PC-9 (cell line): ENCODE measurements around the gene ANO9. TPM values are rescaled to one million over a fixed set of nuclear protein-coding genes. Genes with fewer than 3 reads are reported as not detected.
"Not testable (repeated sequence)": the region's sequence is repeated elsewhere in the genome, so short reads cannot be mapped to it uniquely, and the experiment has no call there.

Source experiments
- BruUV-seq: library from RNA; stranded (reverse); fragments of 400-500 nt; replicated peaks from 2 replicates; lab custom pipeline; 2021; lab: Mats Ljungman, UMichigan
- CTCF ChIA-PET: fragments of 300-600 bp; sonication (Branson Sonifier 250); formaldehyde crosslinking; loops from one replicate; lab custom pipeline; 2022; ENCODE audit warnings: antibody characterized with exemption; lab: Charles Lee
- POLR2A ChIA-PET: fragments of 300-600 bp; sonication (Branson Sonifier 250); formaldehyde crosslinking; loops from one replicate; lab custom pipeline; 2022; ENCODE audit warnings: antibody characterized with exemption; ENCODE audit not compliant: unreplicated experiment; lab: Charles Lee
- DNase-seq, 2 experiments: peaks; one replicate each; pipeline versions ENCODE4 v3.0.0 to v3.0.0-alpha.2; 2015 to 2022; ENCODE audit warnings: mixed read lengths in 1 of 2
- H2AFZ ChIP-seq: fragments of 200-600 bp; sonication (generic); 2 replicates; pipeline ENCODE4 v1.8.1; 2017; ENCODE audit warnings: antibody characterized with exemption
- H3F3A ChIP-seq: fragments of 200-600 bp; sonication (generic); 2 replicates; pipeline ENCODE4 v1.8.1; 2017; ENCODE audit warnings: antibody characterized with exemption, mild to moderate bottlenecking, low read depth; ENCODE audit not compliant: insufficient read depth
- H3K27ac ChIP-seq: fragments of 200-600 bp; sonication (generic); 2 replicates; pipeline ENCODE4 v1.6.1; 2016; ENCODE audit warnings: mixed run types
- H3K27me3 ChIP-seq: fragments of 200-600 bp; sonication (generic); 2 replicates; pipeline ENCODE4 v1.6.1; 2016; ENCODE audit warnings: low read depth, mixed run types; ENCODE audit not compliant: insufficient read depth
- H3K36me3 ChIP-seq: fragments of 200-600 bp; sonication (generic); 2 replicates; pipeline ENCODE4 v1.6.1; 2016; ENCODE audit warnings: low read depth, mixed run types
- H3K4me1 ChIP-seq: fragments of 200-600 bp; sonication (generic); replicated peaks from 2 replicates; pipeline ENCODE4 v1.6.1; 2016; ENCODE audit warnings: mixed run types; ENCODE audit not compliant: insufficient read depth
- H3K4me2 ChIP-seq: fragments of 200-600 bp; sonication (generic); 2 replicates; pipeline ENCODE4 v1.6.1; 2017; ENCODE audit warnings: mixed run types
- H3K4me3 ChIP-seq: fragments of 200-600 bp; sonication (generic); 2 replicates; pipeline ENCODE4 v1.6.1; 2016; ENCODE audit warnings: mixed run types
- H3K79me2 ChIP-seq: fragments of 200-600 bp; sonication (generic); 2 replicates; pipeline ENCODE4 v1.6.1; 2017; ENCODE audit warnings: low read depth, mixed run types
- H3K9me2 ChIP-seq: fragments of 200-600 bp; sonication (generic); 2 replicates; pipeline ENCODE4 v1.8.1; 2017; ENCODE audit warnings: mild to moderate bottlenecking; ENCODE audit not compliant: insufficient read depth
- H3K9me3 ChIP-seq: fragments of 200-600 bp; sonication (generic); 2 replicates; pipeline ENCODE4 v1.8.1; 2016; ENCODE audit warnings: low read depth; ENCODE audit not compliant: insufficient read depth
- H4K20me1 ChIP-seq: fragments of 200-600 bp; sonication (generic); 2 replicates; pipeline ENCODE4 v1.8.1; 2017; ENCODE audit not compliant: insufficient read depth
- EZH2 ChIP-seq: fragments of 200-600 bp; sonication (generic); IDR thresholded peaks from 2 replicates; pipeline ENCODE4 v1.8.0; 2017; ENCODE audit warnings: antibody characterized with exemption, low read depth
- intact Hi-C: fragments of 100-400 bp; cut with micrococcal nuclease; formaldehyde crosslinking; loops from one replicate; pipeline ENCODE4 v1.10.0; 2022; ENCODE audit not compliant: unreplicated experiment
- total RNA-seq: library from RNA; stranded (reverse); gene quantifications from 2 replicates; pipeline ENCODE4 v1.2.3, GENCODE V29; 2021
- TF ChIP-seq, protein P1 (sequence below): fragments of 200-600 bp; sonication (generic); conservative IDR thresholded peaks from 2 replicates; pipeline ENCODE4 v1.6.1; 2017; ENCODE audit warnings: mixed run types, antibody characterized with exemption, mild to moderate bottlenecking, moderate library complexity

ANO9 gene
- total RNA-seq, 1 experiment from 2014 or later: 18.1 TPM

DNA sequence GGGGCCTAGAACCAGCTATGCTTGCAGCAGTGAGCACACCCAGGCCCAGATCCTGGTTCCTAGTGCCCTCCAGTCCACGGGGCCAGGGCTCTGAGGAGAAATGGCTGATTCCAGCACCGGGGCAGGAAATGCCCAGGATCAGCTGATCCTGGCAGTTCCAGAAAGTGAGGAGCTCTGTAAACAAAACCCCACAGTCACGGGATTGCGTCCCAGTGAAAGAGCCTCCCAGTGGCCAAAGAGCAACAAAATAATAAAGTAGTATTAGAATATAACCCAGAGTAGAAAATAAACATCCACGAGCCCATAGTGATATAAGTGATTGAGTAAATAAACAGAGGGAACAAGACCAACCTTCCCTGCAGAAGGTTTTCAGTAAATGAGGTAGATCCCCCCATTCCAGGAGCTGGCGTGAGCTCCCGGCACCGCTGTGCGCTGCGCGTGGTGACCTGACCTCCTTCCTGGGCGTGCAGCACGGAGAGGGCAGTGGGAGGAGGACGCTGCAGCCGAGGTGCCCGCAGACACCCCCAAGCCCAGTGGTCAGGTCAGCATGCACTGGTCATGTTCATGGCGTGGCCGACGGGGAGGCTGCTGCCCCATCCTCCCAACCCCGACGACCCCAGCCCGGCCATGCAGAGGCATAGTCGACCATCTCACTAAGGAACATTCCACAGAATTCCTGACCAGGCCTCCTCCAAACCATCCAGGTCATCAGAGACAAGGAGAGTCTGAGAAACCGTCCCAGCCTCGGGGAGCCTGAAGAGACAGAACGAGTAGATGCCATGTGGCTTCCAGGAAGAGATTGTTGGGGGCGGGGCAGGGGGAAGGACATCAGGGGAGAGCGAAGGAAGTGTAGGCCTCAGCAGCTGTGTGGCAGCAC is 28.1 kb upstream of the ANO9 start:
- no peaks in the 10 kb centered on the region for H3K27me3 ChIP-seq
- no peak overlapping the region for H3K4me2 ChIP-seq
- H2AFZ ChIP-seq: no peak overlapping the region
- no peak overlapping the region for H3K4me3 ChIP-seq
- H3F3A ChIP-seq: peaks cover 4% of the 10 kb centered on the region; the same call in 1 of the 2 replicates
- 0 out of 2 replicates have a peak, but pooled peaks cover 3% of the 10 kb centered on the region for H3K79me2 ChIP-seq
- no peak for DNase-seq
- H4K20me1 ChIP-seq: no peaks in the 10 kb centered on the region
- peaks cover 20% of the 10 kb centered on the region for H3K4me1 ChIP-seq
- BruUV-seq: no TSS peak
- POLR2A ChIA-PET: interaction anchor here (0.7 kb wide), 1 partner anchor 37 kb away, joined by 7 read pairs; no protein-coding TSS in a partner anchor
- TF ChIP-seq, protein P1, sequence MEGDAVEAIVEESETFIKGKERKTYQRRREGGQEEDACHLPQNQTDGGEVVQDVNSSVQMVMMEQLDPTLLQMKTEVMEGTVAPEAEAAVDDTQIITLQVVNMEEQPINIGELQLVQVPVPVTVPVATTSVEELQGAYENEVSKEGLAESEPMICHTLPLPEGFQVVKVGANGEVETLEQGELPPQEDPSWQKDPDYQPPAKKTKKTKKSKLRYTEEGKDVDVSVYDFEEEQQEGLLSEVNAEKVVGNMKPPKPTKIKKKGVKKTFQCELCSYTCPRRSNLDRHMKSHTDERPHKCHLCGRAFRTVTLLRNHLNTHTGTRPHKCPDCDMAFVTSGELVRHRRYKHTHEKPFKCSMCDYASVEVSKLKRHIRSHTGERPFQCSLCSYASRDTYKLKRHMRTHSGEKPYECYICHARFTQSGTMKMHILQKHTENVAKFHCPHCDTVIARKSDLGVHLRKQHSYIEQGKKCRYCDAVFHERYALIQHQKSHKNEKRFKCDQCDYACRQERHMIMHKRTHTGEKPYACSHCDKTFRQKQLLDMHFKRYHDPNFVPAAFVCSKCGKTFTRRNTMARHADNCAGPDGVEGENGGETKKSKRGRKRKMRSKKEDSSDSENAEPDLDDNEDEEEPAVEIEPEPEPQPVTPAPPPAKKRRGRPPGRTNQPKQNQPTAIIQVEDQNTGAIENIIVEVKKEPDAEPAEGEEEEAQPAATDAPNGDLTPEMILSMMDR: no peak
- TF ChIP-seq EZH2: no peak
- H3K27ac ChIP-seq: no peak overlapping the region
- CTCF ChIA-PET: interaction anchor here (0.5 kb wide), 2 partner anchors 11 to 35 kb away, joined by 5 to 8 read pairs; no protein-coding TSS in a partner anchor
- no peaks in the 10 kb centered on the region for H3K36me3 ChIP-seq
- intact Hi-C loops: no loop called here
- no peaks in the 10 kb centered on the region for H3K9me2 ChIP-seq
- no peaks in the 10 kb centered on the region for H3K9me3 ChIP-seq

DNA sequence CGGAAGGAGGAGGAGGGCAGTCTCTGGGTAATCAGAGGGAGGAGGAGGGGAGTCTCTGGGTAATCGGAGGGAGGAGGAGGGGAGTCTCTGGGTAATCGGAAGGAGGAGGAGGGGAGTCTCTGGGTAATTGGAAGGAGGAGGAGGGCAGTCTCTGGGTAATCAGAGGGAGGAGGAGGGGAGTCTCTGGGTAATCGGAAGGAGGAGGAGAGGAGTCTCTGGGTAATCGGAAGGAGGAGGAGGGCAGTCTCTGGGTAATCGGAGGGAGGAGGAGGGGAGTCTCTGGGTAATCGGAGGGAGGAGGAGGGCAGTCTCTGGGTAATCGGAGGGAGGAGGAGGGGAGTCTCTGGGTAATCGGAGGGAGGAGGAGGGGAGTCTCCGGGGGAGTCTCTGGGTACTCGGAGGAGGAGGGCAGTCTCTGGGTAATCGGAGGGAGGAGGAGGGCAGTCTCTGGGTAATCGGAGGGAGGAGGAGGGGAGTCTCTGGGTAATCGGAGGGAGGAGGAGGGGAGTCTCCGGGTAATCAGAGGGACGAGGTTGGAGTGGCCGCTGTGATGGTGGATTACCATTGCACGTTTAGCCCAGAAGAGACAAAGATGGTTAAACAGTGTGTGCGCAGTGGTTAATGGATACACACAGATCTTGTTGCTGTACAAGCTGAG is 27.3 kb upstream of the ANO9 start:
- POLR2A ChIA-PET: interaction anchor here (0.7 kb wide), 1 partner anchor 37 kb away, joined by 7 read pairs; no protein-coding TSS in a partner anchor
- H3F3A ChIP-seq, DNase-seq, H3K36me3 ChIP-seq, H3K9me2 ChIP-seq, H3K4me2 ChIP-seq, H3K79me2 ChIP-seq, H3K4me3 ChIP-seq, H2AFZ ChIP-seq, H3K27ac ChIP-seq, intact Hi-C loops, H3K27me3 ChIP-seq, H3K9me3 ChIP-seq, BruUV-seq, H4K20me1 ChIP-seq: not testable (repeated sequence)
- peaks cover 20% of the 10 kb centered on the region for H3K4me1 ChIP-seq
- CTCF ChIA-PET: interaction anchor here (0.5 kb wide), 2 partner anchors 12 to 35 kb away, joined by 5 to 8 read pairs; no protein-coding TSS in a partner anchor

GRCh38 chr11:468493-468892 is 26.7 kb upstream of the ANO9 start:
- no TSS peak for BruUV-seq
- Histone ChIP-seq H3K4me1 (peaks cover 20% of the 10 kb centered on the region), H3K36me3 (no peaks in the 10 kb centered on the region), H3K4me2 (no peak overlapping the region), H3K27ac (no peak overlapping the region), H3K9me2 (no peaks in the 10 kb centered on the region), H3K27me3 (no peaks in the 10 kb centered on the region), H3F3A (peaks cover 4% of the 10 kb centered on the region; the same call in 1 of the 2 replicates), H4K20me1 (no peaks in the 10 kb centered on the region), H3K9me3 (no peaks in the 10 kb centered on the region), H2AFZ (no peak overlapping the region), H3K4me3 (no peak overlapping the region), H3K79me2 (0 out of 2 replicates have a peak, but pooled peaks cover 3% of the 10 kb centered on the region)
- intact Hi-C loops: no loop called here
- DNase-seq: no peak
- CTCF ChIA-PET: no interaction called here
- no peak for TF ChIP-seq EZH2
- TF ChIP-seq, protein P1: no peak
- POLR2A ChIA-PET: no interaction called here
